ENCODE data around the gene CHP2. TPM values are rescaled to one million over a fixed set of nuclear protein-coding genes. Genes with fewer than 3 reads are reported as not detected.

Gene CHP2
- total RNA-seq, 4 donors from 2014 or later = 60.3 to 102 (median 99.6) TPM

Other genes with a start within 250 kb of the CHP2 start
- gene GGA2, start 244.5 kb upstream of the CHP2 start, total RNA-seq = 100 to 1,000 TPM in 1 of 4 donors, 10 to 100 TPM in 3; 44.1 to 117 (median 53.4) TPM
- 10 to 100 TPM; 24.1 to 37.2 (median 36.6) TPM for gene EARS2, start 197.7 kb upstream of the CHP2 start, total RNA-seq
- gene UBFD1, start 197.3 kb upstream of the CHP2 start, total RNA-seq = 10 to 100 TPM; 26.5 to 48.1 (median 39.4) TPM
- gene NDUFAB1, start 158.7 kb upstream of the CHP2 start, total RNA-seq = 10 to 100 TPM; 29.0 to 88.9 (median 73.4) TPM
- gene PALB2, start 113.7 kb upstream of the CHP2 start, total RNA-seq = 10 to 100 TPM; 11.8 to 16.8 (median 15.8) TPM
- gene DCTN5, start 113.6 kb upstream of the CHP2 start, total RNA-seq = 10 to 100 TPM; 45.8 to 52.0 (median 48.8) TPM
- gene PLK1, start 76.1 kb upstream of the CHP2 start, total RNA-seq = 1 to 10 TPM; 4.6 to 8.3 (median 6.5) TPM
- 1 to 10 TPM in 1 of 4 donors, under 1 TPM in 3; 0.32 to 2.8 (median 0.79) TPM for gene ERN2, start 41.8 kb upstream of the CHP2 start, total RNA-seq
- gene PRKCB, start 81.0 kb downstream of the CHP2 start, total RNA-seq = 10 to 100 TPM in 2 of 4 donors, 1 to 10 TPM in 2; 7.7 to 40.0 (median 12.2) TPM